AG09319 (cell line): ENCODE data around the gene MAP2.
A peak's percentile ranks its signal among the peaks of the same experiment; 100 is the strongest.

Experiments used
- DNase-seq: peaks from one replicate; pipeline ENCODE4 v3.0.0-alpha.2; 2010; ENCODE audit warnings: low read depth; ENCODE audit errors: extremely low read depth
- TF ChIP-seq, protein P1 (sequence below): IDR thresholded peaks from 2 replicates; pipeline ENCODE4 v1.5.1; 2011; ENCODE audit warnings: low read depth, mild to moderate bottlenecking, inconsistent platforms, low read length, moderate library complexity

Gene MAP2

DNA sequence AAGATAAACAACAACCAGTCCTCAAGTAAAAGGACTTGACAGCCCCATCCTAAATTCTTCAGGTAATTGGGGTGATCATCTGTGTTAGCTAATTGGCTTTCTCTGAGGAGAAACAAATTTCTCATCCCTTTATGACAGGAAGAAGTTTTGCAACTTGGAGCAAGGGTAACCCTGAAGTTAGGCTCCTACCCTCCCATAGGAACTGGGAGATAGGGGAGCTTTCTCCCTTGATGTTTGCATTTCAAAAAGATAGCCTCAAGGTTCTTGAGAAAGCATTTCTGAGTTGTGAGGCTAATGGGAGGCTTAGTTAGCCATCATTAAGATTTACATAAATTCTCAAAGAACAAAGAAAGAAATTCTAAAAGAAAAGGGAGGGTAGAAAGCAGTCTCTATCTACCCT, 95.4 kb downstream of the MAP2 start:
- no peak for DNase-seq
- TF ChIP-seq, protein P1, sequence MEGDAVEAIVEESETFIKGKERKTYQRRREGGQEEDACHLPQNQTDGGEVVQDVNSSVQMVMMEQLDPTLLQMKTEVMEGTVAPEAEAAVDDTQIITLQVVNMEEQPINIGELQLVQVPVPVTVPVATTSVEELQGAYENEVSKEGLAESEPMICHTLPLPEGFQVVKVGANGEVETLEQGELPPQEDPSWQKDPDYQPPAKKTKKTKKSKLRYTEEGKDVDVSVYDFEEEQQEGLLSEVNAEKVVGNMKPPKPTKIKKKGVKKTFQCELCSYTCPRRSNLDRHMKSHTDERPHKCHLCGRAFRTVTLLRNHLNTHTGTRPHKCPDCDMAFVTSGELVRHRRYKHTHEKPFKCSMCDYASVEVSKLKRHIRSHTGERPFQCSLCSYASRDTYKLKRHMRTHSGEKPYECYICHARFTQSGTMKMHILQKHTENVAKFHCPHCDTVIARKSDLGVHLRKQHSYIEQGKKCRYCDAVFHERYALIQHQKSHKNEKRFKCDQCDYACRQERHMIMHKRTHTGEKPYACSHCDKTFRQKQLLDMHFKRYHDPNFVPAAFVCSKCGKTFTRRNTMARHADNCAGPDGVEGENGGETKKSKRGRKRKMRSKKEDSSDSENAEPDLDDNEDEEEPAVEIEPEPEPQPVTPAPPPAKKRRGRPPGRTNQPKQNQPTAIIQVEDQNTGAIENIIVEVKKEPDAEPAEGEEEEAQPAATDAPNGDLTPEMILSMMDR = no peak

GRCh38 chr2:209519906-209520305, 96.1 kb downstream of the MAP2 start:
- no peak for DNase-seq
- TF ChIP-seq, protein P1 = no peak

GRCh38 chr2:209523041-209523740, 99.3 kb downstream of the MAP2 start:
- DNase-seq = no peak
- TF ChIP-seq, protein P1 = no peak

DNA sequence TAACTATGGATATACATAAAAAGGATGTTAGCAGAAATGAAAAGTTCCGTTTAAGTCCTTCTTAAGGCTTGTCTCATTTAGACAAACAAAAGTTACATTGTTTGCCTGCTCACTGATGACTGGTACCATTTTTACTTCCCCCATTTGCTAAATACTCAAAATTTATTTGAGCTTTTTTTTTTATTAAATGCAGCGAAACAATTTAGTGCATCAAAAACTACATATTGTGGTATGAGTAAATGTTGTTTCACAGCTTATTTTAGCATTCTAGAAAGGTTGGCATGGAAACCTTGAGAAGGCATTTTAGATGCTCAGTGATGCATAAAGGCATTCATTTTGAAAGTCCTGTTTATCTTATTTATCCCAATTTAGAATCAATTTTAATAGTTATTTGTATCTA, 100.0 kb downstream of the MAP2 start:
- DNase-seq = no peak
- TF ChIP-seq, protein P1 = no peak

DNA sequence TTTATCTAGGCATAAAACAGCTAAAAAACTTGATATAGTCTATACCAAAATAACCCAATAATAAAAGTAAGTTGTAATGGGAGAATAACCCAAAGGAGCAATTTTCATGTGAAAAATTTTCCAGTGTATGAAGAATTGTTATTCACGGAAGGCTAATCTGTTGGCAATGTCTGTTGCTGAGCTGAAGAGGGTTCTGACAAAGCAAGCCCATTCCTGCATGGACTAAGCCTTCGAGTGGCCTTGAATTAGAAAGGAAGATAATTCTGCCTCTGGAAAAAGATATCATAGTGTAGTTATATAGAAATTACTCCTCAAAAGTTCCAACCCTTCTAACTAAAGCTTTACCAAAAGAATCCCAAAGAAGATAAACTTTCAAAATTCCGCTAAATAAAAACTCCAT, 101.5 kb downstream of the MAP2 start:
- TF ChIP-seq, protein P1 = no peak
- DNase-seq = no peak

GRCh38 chr2:209525834-209526281, 102.0 kb downstream of the MAP2 start:
- TF ChIP-seq, protein P1 = no peak
- peak; percentile 47 for DNase-seq

GRCh38 chr2:209526561-209526960, 102.7 kb downstream of the MAP2 start:
- DNase-seq = no peak

More at GRCh38 chr2:209526561-209526960, 102.7 kb downstream of the MAP2 start:
- TF ChIP-seq, protein P1 = no peak
